HCT116 (cell line): ENCODE results near the gene TMEM41A. TPM values are rescaled to one million over a fixed set of nuclear protein-coding genes. Genes with fewer than 3 reads are reported as not detected.
A peak's percentile ranks its signal among the peaks of the same experiment; 100 is the strongest.

ENCODE experiments used
- ATAC-seq: fragments of 200-7000 bp; cut with Tn5 transposase; 2 replicates; pipeline ENCODE4 v1.9.1; 2020; ENCODE audit warnings: mild to moderate bottlenecking, moderate library complexity
- BruUV-seq: library from RNA; stranded (reverse); fragments of 400-500 nt; replicated peaks from 2 replicates; lab custom pipeline; 2021; lab: Mats Ljungman, UMichigan
- CTCF ChIA-PET: fragments of 300-600 bp; sonication (Branson Sonifier 250); formaldehyde crosslinking; loops from one replicate; lab custom pipeline; 2021; ENCODE audit warnings: antibody characterized with exemption; lab: Charles Lee
- POLR2A ChIA-PET: fragments of 300-600, 350-600 bp; sonication (Branson Sonifier 250); formaldehyde crosslinking; loops from one replicate; lab custom pipeline; 2021; ENCODE audit warnings: antibody characterized with exemption; lab: Charles Lee
- RAD21 ChIA-PET, 2 experiments: fragments of 300-600 bp; sonication (Branson Sonifier 250); formaldehyde crosslinking; loops; one replicate each; lab custom pipeline; 2023; ENCODE audit warnings: low total read pairs in 2 of 2; ENCODE audit not compliant: uncharacterized antibody in 2 of 2, unreplicated experiment in 2 of 2, low non-redundant PET in 1 of 2; lab: Charles Lee
- DNase-seq: peaks from one replicate; pipeline ENCODE4 v3.0.0-alpha.2; 2010; ENCODE audit warnings: low read depth, low spot score
- H2AFZ ChIP-seq: fragments of 200-600 bp; shearing (Covaris generic), sonication (generic); 2 replicates; pipeline ENCODE4 v1.6.1; 2017; ENCODE audit warnings: low read depth, mixed run types, mixed read lengths, antibody characterized with exemption, low read length; ENCODE audit not compliant: poor library complexity, severe bottlenecking
- H3K27ac ChIP-seq: 2 replicates; pipeline ENCODE4 v1.5.1; 2012; ENCODE audit warnings: low read depth, low read length
- H3K27me3 ChIP-seq: fragments of 200-600 bp; sonication (generic); 2 replicates; pipeline ENCODE4 v1.6.1; 2016; ENCODE audit warnings: mixed run types, low read length, mixed read lengths; ENCODE audit not compliant: insufficient read depth
- H3K36me3 ChIP-seq, 2 experiments: fragments of 200-500 bp in 1 of 2; fragments of 200-600 bp in 1 of 2; sonication (Bioruptor generic) in 1 of 2; sonication (generic) in 1 of 2; 2 replicates each; pipeline versions ENCODE4 v1.5.1 to v1.6.1; 2014 to 2016; ENCODE audit warnings: low read length in 2 of 2, inconsistent platforms in 1 of 2, mixed read lengths in 1 of 2, mixed run types in 1 of 2; ENCODE audit not compliant: insufficient read depth in 2 of 2, control insufficient read depth in 1 of 2
- H3K4me1 ChIP-seq, 2 experiments: fragments of 200-600 bp in 1 of 2; sonication (generic) in 1 of 2; 2 replicates each; pipeline versions ENCODE4 v1.5.1 to v1.6.1; 2012 to 2017; ENCODE audit warnings: low read length in 2 of 2, inconsistent platforms in 1 of 2, mild to moderate bottlenecking in 1 of 2, mixed read lengths in 1 of 2, mixed run types in 1 of 2, moderate library complexity in 1 of 2; ENCODE audit not compliant: insufficient read depth in 2 of 2, control insufficient read depth in 1 of 2
- H3K4me2 ChIP-seq: fragments of 200-600 bp; sonication (generic); 2 replicates; pipeline ENCODE4 v1.6.1; 2017; ENCODE audit warnings: mixed run types, low read length, mixed read lengths
- H3K4me3 ChIP-seq, 2 experiments: fragments of 200-600 bp in 1 of 2; sonication (generic) in 1 of 2; replicated peaks in 1 of 2; 2 replicates each; pipeline ENCODE4 v1.5.1; 2011 to 2016; ENCODE audit warnings: low read length in 2 of 2, control low read depth in 1 of 2, low read depth in 1 of 2, mild to moderate bottlenecking in 1 of 2, mixed read lengths in 1 of 2, mixed run types in 1 of 2
- H3K79me2 ChIP-seq: fragments of 200-600 bp; sonication (generic); 2 replicates; pipeline ENCODE4 v1.6.1; 2017; ENCODE audit warnings: mild to moderate bottlenecking, mixed run types, low read length, moderate library complexity, mixed read lengths; ENCODE audit not compliant: insufficient read depth
- H3K9ac ChIP-seq: fragments of 200-600 bp; sonication (generic); 2 replicates; pipeline ENCODE4 v1.6.1; 2016; ENCODE audit warnings: low read length, mixed read lengths
- H3K9me2 ChIP-seq: fragments of 200-600 bp; sonication (generic), shearing (Covaris generic); 2 replicates; pipeline ENCODE4 v1.6.1; 2017; ENCODE audit warnings: mixed run types, mild to moderate bottlenecking, moderate library complexity; ENCODE audit not compliant: insufficient read depth
- H3K9me3 ChIP-seq, 2 experiments: fragments of 200-500 bp in 1 of 2; fragments of 200-600 bp in 1 of 2; sonication (Bioruptor generic) in 1 of 2; sonication (generic) in 1 of 2; 2 replicates each; pipeline ENCODE4 v1.6.1; 2014 to 2017; ENCODE audit warnings: low read length in 2 of 2, mixed read lengths in 2 of 2, inconsistent platforms in 1 of 2, low read depth in 1 of 2, mild to moderate bottlenecking in 1 of 2, mixed run types in 1 of 2, moderate library complexity in 1 of 2; ENCODE audit not compliant: control insufficient read depth in 1 of 2, insufficient read depth in 1 of 2
- H4K20me1 ChIP-seq: fragments of 200-600 bp; sonication (generic), shearing (Covaris generic); 2 replicates; pipeline ENCODE4 v1.6.1; 2017; ENCODE audit warnings: mixed run types, mild to moderate bottlenecking, moderate library complexity; ENCODE audit not compliant: insufficient read depth
- ATF3 ChIP-seq: IDR thresholded peaks from 2 replicates; pipeline ENCODE4 v1.6.1; 2012
- CBX3 ChIP-seq: IDR thresholded peaks from 2 replicates; pipeline ENCODE4 v1.6.1; 2012; ENCODE audit warnings: low read depth
- CEBPB ChIP-seq: IDR thresholded peaks from 2 replicates; pipeline ENCODE4 v1.6.1; 2012; ENCODE audit warnings: low read depth
- EZH2 ChIP-seq: fragments of 200-600 bp; sonication (generic); IDR thresholded peaks from 2 replicates; pipeline ENCODE4 v1.6.1; 2017; ENCODE audit warnings: antibody characterized with exemption, mixed run types
- POLR2AphosphoS5 ChIP-seq: IDR thresholded peaks from 2 replicates; pipeline ENCODE4 v1.6.1; 2011; ENCODE audit warnings: mild to moderate bottlenecking, low read depth, low read length, moderate library complexity
- RAD21 ChIP-seq: IDR thresholded peaks from 2 replicates; pipeline ENCODE4 v1.6.1; 2012; ENCODE audit warnings: low read depth, mild to moderate bottlenecking
- SRF ChIP-seq: IDR thresholded peaks from 2 replicates; pipeline ENCODE4 v1.6.1; 2012; ENCODE audit warnings: low read depth
- ZBTB33 ChIP-seq: IDR thresholded peaks from 2 replicates; pipeline ENCODE4 v1.6.1; 2011; ENCODE audit warnings: mild to moderate bottlenecking, low read length, moderate library complexity; ENCODE audit not compliant: insufficient replicate concordance; ENCODE audit errors: extremely low read depth
- intact Hi-C: fragments of 100-400 bp; cut with micrococcal nuclease; formaldehyde crosslinking; loops from 2 replicates; pipeline ENCODE4 v1.10.0; 2022
- total RNA-seq: library from RNA; stranded (reverse); gene quantifications from one replicate; pipeline ENCODE4 v1.2.1, GENCODE V29; 2021; ENCODE audit not compliant: unreplicated experiment
- TF ChIP-seq, protein P1 (sequence below), 3 experiments: fragments of 200-600 bp in 1 of 3; sonication (generic) in 1 of 3; IDR thresholded peaks in 2 of 3; conservative IDR thresholded peaks in 1 of 3; 2 replicates each; pipeline ENCODE4 v1.5.1; 2012 to 2017; ENCODE audit warnings: low read depth in 2 of 3, low read length in 2 of 3, antibody characterized with exemption in 1 of 3, borderline replicate concordance in 1 of 3, control low read depth in 1 of 3, mild to moderate bottlenecking in 1 of 3, mixed read lengths in 1 of 3, mixed run types in 1 of 3, moderate library complexity in 1 of 3; ENCODE audit not compliant: insufficient read depth in 1 of 3
- TF ChIP-seq, protein P2 (sequence below): IDR thresholded peaks from 2 replicates; pipeline ENCODE4 v1.6.1; 2012; ENCODE audit warnings: low read depth

Gene TMEM41A
- total RNA-seq, 1 experiment from 2014 or later = 25.4 TPM

- TF ChIP-seq, protein P1, sequence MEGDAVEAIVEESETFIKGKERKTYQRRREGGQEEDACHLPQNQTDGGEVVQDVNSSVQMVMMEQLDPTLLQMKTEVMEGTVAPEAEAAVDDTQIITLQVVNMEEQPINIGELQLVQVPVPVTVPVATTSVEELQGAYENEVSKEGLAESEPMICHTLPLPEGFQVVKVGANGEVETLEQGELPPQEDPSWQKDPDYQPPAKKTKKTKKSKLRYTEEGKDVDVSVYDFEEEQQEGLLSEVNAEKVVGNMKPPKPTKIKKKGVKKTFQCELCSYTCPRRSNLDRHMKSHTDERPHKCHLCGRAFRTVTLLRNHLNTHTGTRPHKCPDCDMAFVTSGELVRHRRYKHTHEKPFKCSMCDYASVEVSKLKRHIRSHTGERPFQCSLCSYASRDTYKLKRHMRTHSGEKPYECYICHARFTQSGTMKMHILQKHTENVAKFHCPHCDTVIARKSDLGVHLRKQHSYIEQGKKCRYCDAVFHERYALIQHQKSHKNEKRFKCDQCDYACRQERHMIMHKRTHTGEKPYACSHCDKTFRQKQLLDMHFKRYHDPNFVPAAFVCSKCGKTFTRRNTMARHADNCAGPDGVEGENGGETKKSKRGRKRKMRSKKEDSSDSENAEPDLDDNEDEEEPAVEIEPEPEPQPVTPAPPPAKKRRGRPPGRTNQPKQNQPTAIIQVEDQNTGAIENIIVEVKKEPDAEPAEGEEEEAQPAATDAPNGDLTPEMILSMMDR (IDR thresholded peaks at IDR 0.05 in 2 of 3, conservative IDR thresholded peaks at IDR 0.05 in 1 of 3; ENCODE audit: borderline replicate concordance in 1 of 3, insufficient read depth in 1 of 3, low read depth in 2 of 3, low read length in 2 of 3) = no peak
- TF ChIP-seq POLR2AphosphoS5 = peak; percentile 95
Measured at GRCh38 chr3:185498503-185499396, at the start of gene TMEM41A (continued).

GRCh38 chr3:185540695-185541094, 41.9 kb upstream of the TMEM41A start:
- H3K79me2 ChIP-seq = no peaks in the 10 kb centered on the region
- ChIA-PET CTCF (no interaction called here), RAD21 (no interaction called here), POLR2A (no interaction called here)
- no peak overlapping the region for H3K27ac ChIP-seq
- no peak overlapping the region for H3K9ac ChIP-seq
- H4K20me1 ChIP-seq = no peaks in the 10 kb centered on the region
- intact Hi-C loops = no loop called here
- H3K9me3 ChIP-seq = no peaks in the 10 kb centered on the region
- TF ChIP-seq CBX3 (no peak), ZBTB33 (no peak), EZH2 (no peak), CEBPB (no peak), RAD21 (no peak), SRF (no peak), ATF3 (no peak)
- TF ChIP-seq, protein P2, sequence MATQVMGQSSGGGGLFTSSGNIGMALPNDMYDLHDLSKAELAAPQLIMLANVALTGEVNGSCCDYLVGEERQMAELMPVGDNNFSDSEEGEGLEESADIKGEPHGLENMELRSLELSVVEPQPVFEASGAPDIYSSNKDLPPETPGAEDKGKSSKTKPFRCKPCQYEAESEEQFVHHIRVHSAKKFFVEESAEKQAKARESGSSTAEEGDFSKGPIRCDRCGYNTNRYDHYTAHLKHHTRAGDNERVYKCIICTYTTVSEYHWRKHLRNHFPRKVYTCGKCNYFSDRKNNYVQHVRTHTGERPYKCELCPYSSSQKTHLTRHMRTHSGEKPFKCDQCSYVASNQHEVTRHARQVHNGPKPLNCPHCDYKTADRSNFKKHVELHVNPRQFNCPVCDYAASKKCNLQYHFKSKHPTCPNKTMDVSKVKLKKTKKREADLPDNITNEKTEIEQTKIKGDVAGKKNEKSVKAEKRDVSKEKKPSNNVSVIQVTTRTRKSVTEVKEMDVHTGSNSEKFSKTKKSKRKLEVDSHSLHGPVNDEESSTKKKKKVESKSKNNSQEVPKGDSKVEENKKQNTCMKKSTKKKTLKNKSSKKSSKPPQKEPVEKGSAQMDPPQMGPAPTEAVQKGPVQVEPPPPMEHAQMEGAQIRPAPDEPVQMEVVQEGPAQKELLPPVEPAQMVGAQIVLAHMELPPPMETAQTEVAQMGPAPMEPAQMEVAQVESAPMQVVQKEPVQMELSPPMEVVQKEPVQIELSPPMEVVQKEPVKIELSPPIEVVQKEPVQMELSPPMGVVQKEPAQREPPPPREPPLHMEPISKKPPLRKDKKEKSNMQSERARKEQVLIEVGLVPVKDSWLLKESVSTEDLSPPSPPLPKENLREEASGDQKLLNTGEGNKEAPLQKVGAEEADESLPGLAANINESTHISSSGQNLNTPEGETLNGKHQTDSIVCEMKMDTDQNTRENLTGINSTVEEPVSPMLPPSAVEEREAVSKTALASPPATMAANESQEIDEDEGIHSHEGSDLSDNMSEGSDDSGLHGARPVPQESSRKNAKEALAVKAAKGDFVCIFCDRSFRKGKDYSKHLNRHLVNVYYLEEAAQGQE = no peak
- H3K4me1 ChIP-seq = peaks cover 41 to 52% of the 10 kb centered on the region in 2 experiments
- ATAC-seq (no peak), DNase-seq (no peak)
- no peaks in the 10 kb centered on the region for H3K9me2 ChIP-seq
- no peak overlapping the region for H2AFZ ChIP-seq
- no peaks in the 10 kb centered on the region for H3K27me3 ChIP-seq
- no TSS peak for BruUV-seq
- no peak overlapping the region for H3K4me3 ChIP-seq
- no peak overlapping the region for H3K4me2 ChIP-seq
- H3K36me3 ChIP-seq = no peaks in the 10 kb centered on the region
